ENCODE measurements around the gene TSC2.

Gene TSC2

DNA sequence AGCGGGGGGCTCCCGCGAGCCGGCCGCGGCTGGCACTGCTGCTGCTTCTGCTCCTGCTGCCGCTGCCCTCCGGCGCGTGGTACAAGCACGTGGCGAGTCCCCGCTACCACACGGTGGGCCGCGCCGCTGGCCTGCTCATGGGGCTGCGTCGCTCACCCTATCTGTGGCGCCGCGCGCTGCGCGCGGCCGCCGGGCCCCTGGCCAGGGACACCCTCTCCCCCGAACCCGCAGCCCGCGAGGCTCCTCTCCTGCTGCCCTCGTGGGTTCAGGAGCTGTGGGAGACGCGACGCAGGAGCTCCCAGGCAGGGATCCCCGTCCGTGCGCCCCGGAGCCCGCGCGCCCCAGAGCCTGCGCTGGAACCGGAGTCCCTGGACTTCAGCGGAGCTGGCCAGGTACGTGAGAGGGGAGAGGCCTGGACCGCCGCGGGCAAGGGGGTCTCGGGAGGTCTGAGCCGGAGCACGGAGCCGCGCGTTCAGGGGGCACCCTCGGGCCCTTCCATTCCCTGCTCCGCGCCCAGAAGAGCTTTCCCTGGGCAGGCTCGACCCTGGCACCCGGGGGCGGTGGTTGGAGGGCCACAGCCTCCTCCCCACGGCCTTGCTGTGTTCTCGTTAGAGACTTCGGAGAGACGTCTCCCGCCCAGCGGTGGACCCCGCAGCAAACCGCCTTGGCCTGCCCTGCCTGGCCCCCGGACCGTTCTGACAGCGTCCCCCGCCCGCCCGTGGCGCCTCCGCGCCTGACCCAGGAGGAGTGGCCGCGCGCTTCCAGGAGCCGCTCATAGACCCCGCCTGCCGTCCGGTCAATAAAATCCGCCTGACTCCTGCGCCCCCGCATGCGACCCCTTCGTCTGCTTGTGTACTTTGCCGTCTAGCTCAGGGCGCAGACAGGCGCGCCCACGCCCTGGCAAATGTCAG, 27.6 kb upstream of the TSC2 start:
- no peak for DNase-seq (ENCODE audit: insufficient read length, low spot score)
- no peak for FAIRE-seq
- no peak for TF ChIP-seq TAF1 (IDR thresholded peaks at IDR 0.05; ENCODE audit: low read depth, low read length)
- TF ChIP-seq POLR2A (IDR thresholded peaks at IDR 0.05; ENCODE audit: low read depth, low read length) = no peak

DNA sequence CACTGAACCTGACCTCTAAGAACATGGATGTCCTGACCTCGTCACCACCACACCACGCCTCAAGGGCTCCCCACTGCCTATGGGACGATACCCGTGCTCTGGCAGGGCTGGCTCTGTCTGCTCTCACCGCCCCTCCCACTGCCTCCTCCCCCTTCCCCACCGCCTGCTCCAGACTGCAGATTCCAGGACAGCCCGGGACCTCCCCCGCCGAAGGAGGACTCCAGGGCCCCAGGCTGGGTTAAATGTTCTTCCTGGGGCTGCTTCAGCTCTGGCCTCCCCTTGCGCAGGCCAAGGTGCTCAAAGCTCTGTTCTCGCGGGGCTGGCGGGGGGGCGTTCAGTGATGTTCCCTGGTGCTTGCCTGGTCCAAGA, 25.1 kb upstream of the TSC2 start:
- FAIRE-seq = no peak
- TF ChIP-seq PAX5 (IDR thresholded peaks at IDR 0.05; ENCODE audit: insufficient read depth, low read length, severe bottlenecking) (no peak), POLR2A (IDR thresholded peaks at IDR 0.05; ENCODE audit: low read depth, low read length) (no peak)
- no peak for DNase-seq (ENCODE audit: insufficient read length, low spot score)

DNA sequence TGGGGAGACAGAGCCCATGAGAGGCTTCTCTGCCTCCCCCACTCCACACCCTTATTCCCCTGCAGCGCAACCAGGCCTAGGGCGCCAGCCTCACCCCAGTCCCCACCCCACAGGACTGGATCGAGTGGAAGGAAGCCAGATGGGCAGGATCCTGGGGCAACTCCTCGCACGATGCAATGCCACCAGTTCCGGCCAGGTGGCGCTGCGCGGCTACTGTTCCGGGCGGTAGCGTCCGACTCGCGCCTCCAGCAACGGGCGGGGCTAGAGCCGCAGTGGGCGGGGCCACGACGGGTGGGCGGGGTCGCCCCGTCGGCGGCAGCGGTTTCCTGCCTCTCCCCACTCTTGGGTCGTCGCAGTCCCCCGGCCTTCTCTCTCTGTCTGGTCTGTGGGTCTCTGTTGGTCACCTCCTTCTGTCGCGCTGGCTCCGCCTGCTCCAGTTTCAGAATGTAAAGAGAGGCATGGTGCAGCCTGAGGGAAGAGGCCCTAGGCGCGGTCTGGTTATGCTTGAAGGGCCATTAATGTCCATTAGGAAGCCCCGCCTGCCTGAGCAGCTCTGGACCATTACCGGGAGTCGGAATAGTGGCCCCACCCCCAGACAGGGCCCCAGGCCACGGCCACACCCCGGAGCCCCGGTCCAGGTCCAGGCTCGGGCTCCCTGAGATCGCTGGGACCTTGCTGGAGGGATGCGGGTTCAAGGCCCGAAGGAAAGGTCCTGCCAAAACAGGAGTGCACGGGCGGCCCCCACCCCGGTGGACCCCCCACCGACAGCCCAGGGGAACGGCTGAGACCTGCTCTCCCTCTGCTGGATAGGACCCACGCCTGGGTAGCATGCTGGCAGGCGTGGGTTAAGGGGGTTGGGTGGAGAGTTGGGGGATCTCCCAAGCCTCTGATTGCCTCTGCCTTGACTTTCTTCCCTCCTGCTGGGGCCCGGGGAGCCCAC, 24.4 kb upstream of the TSC2 start:
- FAIRE-seq (peak; percentile 99), DNase-seq (ENCODE audit: insufficient read length, low spot score) (peak; percentile 98)
- TF ChIP-seq SPI1 (IDR thresholded peaks at IDR 0.05; ENCODE audit: low read depth, low read length) (no peak), PAX5 (IDR thresholded peaks at IDR 0.05; ENCODE audit: insufficient read depth, low read length, severe bottlenecking) (peak; percentile 48)

DNA sequence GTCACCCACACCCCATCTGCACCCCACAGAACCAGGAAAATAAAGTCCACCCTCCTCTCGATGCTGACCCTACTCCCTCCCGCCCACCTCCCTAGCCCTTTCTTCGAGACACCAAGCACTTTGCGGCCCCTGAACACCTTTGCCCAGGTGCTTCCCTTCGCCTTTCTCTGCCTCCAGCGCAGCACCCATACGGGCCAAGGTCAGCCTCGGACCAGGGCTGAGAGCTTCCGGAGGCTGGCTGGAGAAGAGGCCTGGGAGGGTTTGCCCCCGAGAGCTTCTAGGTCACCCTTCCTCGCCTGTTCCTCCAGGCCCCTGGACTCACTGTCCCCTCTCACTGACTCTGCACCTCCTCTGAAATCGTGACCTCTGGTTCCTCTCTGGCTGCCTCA, 23.8 kb upstream of the TSC2 start:
- DNase-seq (ENCODE audit: insufficient read length, low spot score) = no peak
- FAIRE-seq = no peak
- TF ChIP-seq PAX5 (IDR thresholded peaks at IDR 0.05; ENCODE audit: insufficient read depth, low read length, severe bottlenecking) (no peak), POLR2AphosphoS5 (IDR thresholded peaks at IDR 0.05; ENCODE audit: low read depth, low read length) (no peak), POLR2A (IDR thresholded peaks at IDR 0.05; ENCODE audit: low read depth, low read length) (no peak), SPI1 (IDR thresholded peaks at IDR 0.05; ENCODE audit: low read depth, low read length) (no peak), POU2F2 (IDR thresholded peaks at IDR 0.05; ENCODE audit: low read depth, low read length) (no peak), TAF1 (IDR thresholded peaks at IDR 0.05; ENCODE audit: low read depth, low read length) (no peak)

DNA sequence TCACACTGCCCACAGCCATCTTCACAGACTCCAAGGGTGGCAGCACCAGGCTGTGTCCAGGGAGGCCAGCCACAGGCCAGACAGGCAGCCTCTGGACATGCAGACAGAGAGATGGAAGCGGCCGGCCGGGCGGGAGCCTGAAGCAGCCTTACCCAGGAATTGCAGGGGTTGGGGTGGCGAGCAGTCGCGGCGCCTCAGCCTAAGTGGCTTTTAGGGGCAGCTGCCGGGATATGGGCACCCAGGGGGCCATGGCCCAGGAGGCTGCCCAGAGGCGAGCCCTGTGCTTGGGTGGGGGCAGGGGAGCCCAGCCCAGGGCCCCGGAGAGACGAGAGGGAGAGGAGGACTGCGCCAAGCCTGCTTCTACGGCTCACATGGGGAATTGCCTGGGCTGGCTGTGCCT, 22.5 kb upstream of the TSC2 start:
- TF ChIP-seq POLR2A (IDR thresholded peaks at IDR 0.05; ENCODE audit: low read depth, low read length) (no peak), POLR2AphosphoS5 (IDR thresholded peaks at IDR 0.05; ENCODE audit: low read depth, low read length) (no peak), POU2F2 (IDR thresholded peaks at IDR 0.05; ENCODE audit: low read depth, low read length) (no peak), SPI1 (IDR thresholded peaks at IDR 0.05; ENCODE audit: low read depth, low read length) (no peak), TAF1 (IDR thresholded peaks at IDR 0.05; ENCODE audit: low read depth, low read length) (no peak), PAX5 (IDR thresholded peaks at IDR 0.05; ENCODE audit: insufficient read depth, low read length, severe bottlenecking) (no peak)
- FAIRE-seq (no peak), DNase-seq (ENCODE audit: insufficient read length, low spot score) (no peak)

DNA sequence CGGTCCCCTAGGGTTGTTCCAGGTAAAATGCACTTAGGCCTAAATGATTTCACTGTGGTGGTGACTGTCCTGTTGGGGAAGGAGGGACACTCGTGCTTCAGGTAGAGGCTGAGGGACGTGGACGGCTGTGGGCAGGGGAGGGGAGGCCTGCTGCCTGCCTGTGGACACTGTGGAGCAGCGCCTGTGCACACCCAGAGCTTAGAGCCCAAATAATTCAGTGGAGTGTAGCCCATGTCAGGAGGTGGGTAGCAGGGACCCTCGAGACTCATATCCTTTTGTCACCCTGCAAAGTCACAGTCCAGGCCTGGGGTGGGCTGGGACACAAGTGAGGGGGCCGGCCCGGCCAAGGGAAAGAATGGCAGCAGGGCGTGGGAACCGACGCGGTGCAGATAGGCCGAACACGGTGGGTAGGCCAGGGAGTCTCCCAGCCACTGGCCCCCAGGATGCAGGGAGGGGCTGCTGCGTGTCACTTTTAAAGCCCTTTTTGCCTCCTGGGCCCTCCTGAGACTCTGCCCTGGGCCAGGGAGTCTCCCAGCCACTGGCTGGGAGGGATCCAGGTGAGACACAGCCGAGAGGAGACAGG, 21.8 kb upstream of the TSC2 start:
- DNase-seq (ENCODE audit: insufficient read length, low spot score) = no peak
- TF ChIP-seq SPI1 (IDR thresholded peaks at IDR 0.05; ENCODE audit: low read depth, low read length) (no peak), POLR2AphosphoS5 (IDR thresholded peaks at IDR 0.05; ENCODE audit: low read depth, low read length) (no peak), POLR2A (IDR thresholded peaks at IDR 0.05; ENCODE audit: low read depth, low read length) (no peak), PAX5 (IDR thresholded peaks at IDR 0.05; ENCODE audit: insufficient read depth, low read length, severe bottlenecking) (no peak), POU2F2 (IDR thresholded peaks at IDR 0.05; ENCODE audit: low read depth, low read length) (no peak), TAF1 (IDR thresholded peaks at IDR 0.05; ENCODE audit: low read depth, low read length) (no peak)
- no peak for FAIRE-seq

DNA sequence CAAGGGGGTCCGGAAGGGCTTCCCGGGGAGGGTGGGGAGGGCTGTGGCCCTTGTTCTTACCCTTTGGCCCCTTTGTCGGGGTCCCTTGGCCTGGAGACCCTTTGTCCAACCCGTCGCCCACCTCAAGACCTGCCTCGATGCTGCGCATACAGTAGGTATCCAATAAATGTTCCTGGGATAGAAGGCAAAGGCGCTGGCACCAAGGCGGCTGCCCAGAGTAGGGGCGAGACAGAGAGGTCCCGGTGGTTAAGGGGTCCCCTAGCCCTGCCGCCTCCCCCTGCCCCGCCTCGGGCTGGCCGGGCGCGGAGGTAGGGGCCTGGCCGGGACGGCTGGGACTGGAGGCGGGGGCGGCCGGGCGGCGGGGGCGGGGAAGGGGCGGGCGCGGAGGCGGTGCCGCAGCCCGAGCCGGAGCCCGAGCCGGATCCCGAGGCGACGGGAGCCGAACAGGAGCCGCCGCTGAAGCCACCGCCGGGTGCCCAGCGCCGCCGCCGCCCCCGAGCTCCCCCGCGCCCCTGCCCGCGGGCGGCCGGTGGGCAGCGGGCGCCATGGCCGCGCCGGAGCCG, 21.2 kb upstream of the TSC2 start, which contains the start of gene NHERF2:
Gene NHERF2 (plus strand): TSS at position 442 of the 563 bp plus-strand sequence. CDS start 104 bp downstream, at position 546.
- DNase-seq (ENCODE audit: insufficient read length, low spot score) (no peak), FAIRE-seq (no peak)
- TF ChIP-seq POLR2A (IDR thresholded peaks at IDR 0.05; ENCODE audit: low read depth, low read length) = no peak
- no peak for TF ChIP-seq POU2F2 (IDR thresholded peaks at IDR 0.05; ENCODE audit: low read depth, low read length)
- TF ChIP-seq TAF1 (IDR thresholded peaks at IDR 0.05; ENCODE audit: low read depth, low read length) = no peak
- TF ChIP-seq POLR2AphosphoS5 (IDR thresholded peaks at IDR 0.05; ENCODE audit: low read depth, low read length) = no peak
- TF ChIP-seq SPI1 (IDR thresholded peaks at IDR 0.05; ENCODE audit: low read depth, low read length) = no peak
- no peak for TF ChIP-seq PAX5 (IDR thresholded peaks at IDR 0.05; ENCODE audit: insufficient read depth, low read length, severe bottlenecking)

DNA sequence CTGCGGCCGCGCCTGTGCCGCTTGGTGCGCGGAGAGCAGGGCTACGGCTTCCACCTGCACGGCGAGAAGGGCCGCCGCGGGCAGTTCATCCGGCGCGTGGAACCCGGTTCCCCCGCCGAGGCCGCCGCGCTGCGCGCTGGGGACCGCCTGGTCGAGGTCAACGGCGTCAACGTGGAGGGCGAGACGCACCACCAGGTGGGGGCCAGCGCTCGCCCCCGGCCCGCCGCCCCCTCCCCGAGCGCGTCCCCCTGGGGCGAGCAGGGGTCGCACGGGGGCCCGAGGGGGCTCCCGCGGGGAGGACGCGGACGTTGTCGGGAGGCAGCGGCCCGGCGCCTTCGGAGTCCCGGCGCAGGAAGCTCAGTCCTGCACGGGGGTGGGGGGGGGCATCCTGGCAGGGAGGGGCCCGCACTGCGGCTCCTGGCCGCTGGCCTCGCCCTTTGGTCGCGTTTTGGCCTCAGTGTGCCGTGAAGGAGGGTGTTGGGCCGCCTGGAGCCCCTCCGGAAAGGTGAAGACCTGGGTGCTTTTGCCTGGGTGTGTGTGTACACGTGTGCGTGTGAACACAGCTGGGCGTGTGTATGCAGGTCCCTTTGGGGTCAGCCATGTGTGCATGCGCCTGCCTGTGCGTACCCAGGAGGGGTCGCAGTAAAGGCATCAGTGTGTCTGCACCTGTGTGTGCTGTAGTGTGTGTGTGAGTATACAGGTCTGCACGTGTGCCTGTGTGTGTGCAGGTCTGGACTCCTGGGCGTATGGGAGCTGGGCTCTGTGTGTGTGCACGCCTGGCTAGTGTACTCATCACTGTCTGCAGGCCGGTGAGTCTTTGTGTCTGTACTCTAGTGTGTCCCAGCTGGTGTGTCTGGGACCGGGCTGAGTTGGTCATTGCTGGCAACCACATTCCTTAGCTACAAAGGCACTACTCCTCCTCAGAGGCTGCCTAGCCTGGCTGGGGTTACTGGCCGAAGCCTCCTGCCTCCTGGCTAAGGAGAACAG, 20.5 kb upstream of the TSC2 start:
- no peak for TF ChIP-seq SPI1 (IDR thresholded peaks at IDR 0.05; ENCODE audit: low read depth, low read length)
- TF ChIP-seq POU2F2 (IDR thresholded peaks at IDR 0.05; ENCODE audit: low read depth, low read length) = no peak
- TF ChIP-seq TAF1 (IDR thresholded peaks at IDR 0.05; ENCODE audit: low read depth, low read length) = no peak
- no peak for TF ChIP-seq POLR2A (IDR thresholded peaks at IDR 0.05; ENCODE audit: low read depth, low read length)
- TF ChIP-seq POLR2AphosphoS5 (IDR thresholded peaks at IDR 0.05; ENCODE audit: low read depth, low read length) = no peak
- DNase-seq (ENCODE audit: insufficient read length, low spot score) = no peak
- peak; percentile 43 for FAIRE-seq
